ENCODE data around the gene CCNE1. TPM values are rescaled to one million over a fixed set of nuclear protein-coding genes. Genes with fewer than 3 reads are reported as not detected.
A peak's percentile ranks its signal among the peaks of the same experiment; 100 is the strongest.

Gene CCNE1
- total and polyA plus RNA-seq, 9 of the 15 experiments (the other 6 are each of a cell fraction or from before 2014, with no cell fraction given): 6.2 to 41.0 (median 31.6) TPM

GRCh38 chr19:29858000-29858596, 46.3 kb downstream of the CCNE1 start:
- peak; percentile 66 to 77 (median 72) for DNase-seq (ENCODE audit: extremely low read depth in 1 of 4, low spot score in 3 of 4)
- Histone ChIP-seq H3K9ac (ENCODE audit: insufficient read depth in 1 of 2, low read depth in 2 of 2, low read length in 2 of 2) (no peak overlapping the region), H3K9me3 (replicated peaks; ENCODE audit: control insufficient read depth, insufficient read depth, low read depth, low read length) (no peaks in the 10 kb centered on the region), H2AFZ (ENCODE audit: low read depth, low read length) (no peak overlapping the region), H4K20me1 (replicated peaks; ENCODE audit: control insufficient read depth, insufficient read depth, low read length) (no peaks in the 10 kb centered on the region), H3K4me2 (ENCODE audit: insufficient read depth, low read length) (no peak overlapping the region), H3K27me3 (ENCODE audit: control insufficient read depth in 2 of 2, insufficient read depth in 2 of 2, low read length in 2 of 2) (peaks cover 10 to 12% of the 10 kb centered on the region in 2 experiments; a peak in 4 of 5 replicates), H3K4me3 (no peak overlapping the region), H3K36me3 (ENCODE audit: control insufficient read depth, insufficient read depth, low read length) (no peaks in the 10 kb centered on the region), H3K4me1 (replicated peaks in 1 of 2; ENCODE audit: control insufficient read depth in 2 of 2, insufficient read depth in 2 of 2, low read length in 2 of 2) (peaks cover 9 to 18% of the 10 kb centered on the region in 2 experiments), H3K27ac (ENCODE audit: extremely low read depth, low read depth, low read length) (no peak overlapping the region), H3K9me1 (ENCODE audit: control insufficient read depth, insufficient read depth, low read length) (no peaks in the 10 kb centered on the region), H3K79me2 (ENCODE audit: control insufficient read depth, insufficient read depth, low read length) (no peaks in the 10 kb centered on the region)
- POLR2A ChIA-PET: interaction anchor here (0.6 to 2.1 kb wide), 4 partner anchors 10 to 172 kb away, joined by 3 to 6 read pairs (median 3); partner anchors contain the start of gene URI1
- FAIRE-seq: peak; percentile 73
- WGBS (ENCODE audit: insufficient coverage, low coverage, missing lambda C conversion rate): 3% methylated on average over 9 of the region's 9 CpGs
- intact Hi-C loops (cut with micrococcal nuclease) (no loop called here), in situ Hi-C loops (cut with MboI) (loop anchor here (10.0 kb wide), 1 partner anchor 787 kb away; no protein-coding TSS in a partner anchor)
- no TSS peak for BruUV-seq (replicated peaks)
- peak; percentile 91 for ATAC-seq
- CTCF ChIA-PET (ENCODE audit: low intra/inter-chr PET ratio): interaction anchor here (0.6 to 1.5 kb wide), 3 partner anchors 15 to 130 kb away, joined by 4 to 5 read pairs (median 5); no protein-coding TSS in a partner anchor
- no peak for TF ChIP-seq HDAC3 (IDR thresholded peaks at IDR 0.05; ENCODE audit: borderline replicate concordance, partially characterized antibody)
- TF ChIP-seq VEZF1 (CRISPR knock-in tag; IDR thresholded peaks at IDR 0.05): peak; percentile 70
- peak in 1 of 2 experiments; percentile 32; a peak in 1 of 4 replicates for TF ChIP-seq MAZ (CRISPR knock-in tag; conservative IDR thresholded peaks at IDR 0.05 in 1 of 2, IDR thresholded peaks at IDR 0.05 in 1 of 2)
- no peak for TF ChIP-seq LEF1 (IDR thresholded peaks at IDR 0.05)
- no peak for TF ChIP-seq PML (IDR thresholded peaks at IDR 0.05; ENCODE audit: low read length)
- peak; percentile 67 to 74 for TF ChIP-seq RAD21 (CRISPR knock-in tag; conservative IDR thresholded peaks at IDR 0.05 in 1 of 2, IDR thresholded peaks at IDR 0.05 in 1 of 2)
- TF ChIP-seq REST (IDR thresholded peaks at IDR 0.05; ENCODE audit: borderline replicate concordance): peak; percentile 47; the same call in 1 of the 2 replicates
- TF ChIP-seq REST (CRISPR knock-in tag; IDR thresholded peaks at IDR 0.05; ENCODE audit: low read depth): no peak
- no peak for TF ChIP-seq ZNF354B (CRISPR knock-in tag; IDR thresholded peaks at IDR 0.05)
- TF ChIP-seq CREB5 (CRISPR knock-in tag; IDR thresholded peaks at IDR 0.05): no peak
